A673 (cell line): ENCODE measurements around the gene ACSL1. TPM values are rescaled to one million over a fixed set of nuclear protein-coding genes. Genes with fewer than 3 reads are reported as not detected.

ENCODE experiments used
- BruUV-seq: library from RNA; stranded (reverse); fragments of 400-500 nt; replicated peaks from 2 replicates; lab custom pipeline; 2021; lab: Mats Ljungman, UMichigan
- CTCF ChIA-PET: fragments of 300-600 bp; sonication (Branson Sonifier 250); formaldehyde crosslinking; loops from one replicate; lab custom pipeline; 2022; ENCODE audit warnings: antibody characterized with exemption; lab: Charles Lee
- POLR2A ChIA-PET: fragments of 300-600 bp; sonication (Branson Sonifier 250); formaldehyde crosslinking; loops from one replicate; lab custom pipeline; 2022; ENCODE audit warnings: antibody characterized with exemption; ENCODE audit not compliant: low non-redundant PET; lab: Charles Lee
- DNase-seq: peaks from one replicate; pipeline ENCODE4 v3.0.0-alpha.2; 2015; ENCODE audit warnings: low spot score
- H3K27ac ChIP-seq: fragments of 200-600 bp; sonication (generic); 2 replicates; pipeline ENCODE4 v1.5.1; 2016; ENCODE audit warnings: mixed run types, low read depth, mild to moderate bottlenecking, mixed read lengths, antibody characterized with exemption, low read length; ENCODE audit not compliant: poor library complexity, severe bottlenecking
- H3K27me3 ChIP-seq: fragments of 200-600 bp; sonication (generic); replicated peaks from 2 replicates; pipeline ENCODE4 v1.6.1; 2017; ENCODE audit warnings: mixed run types, low read depth, mild to moderate bottlenecking, mixed read lengths, antibody characterized with exemption, low read length; ENCODE audit not compliant: insufficient read depth, poor library complexity
- H3K36me3 ChIP-seq: fragments of 200-600 bp; sonication (generic); 2 replicates; pipeline ENCODE4 v1.6.1; 2016; ENCODE audit warnings: mixed run types, mild to moderate bottlenecking, mixed read lengths, antibody characterized with exemption, low read length; ENCODE audit not compliant: insufficient read depth, poor library complexity, severe bottlenecking
- H3K4me1 ChIP-seq: fragments of 200-600 bp; sonication (generic); 2 replicates; pipeline ENCODE4 v1.6.1; 2017; ENCODE audit warnings: mixed run types, mild to moderate bottlenecking, mixed read lengths, antibody characterized with exemption, low read length; ENCODE audit not compliant: insufficient read depth, poor library complexity, severe bottlenecking
- H3K4me3 ChIP-seq: fragments of 200-600 bp; sonication (generic); 2 replicates; pipeline ENCODE4 v1.5.1; 2016; ENCODE audit warnings: low read depth, mixed run types, mild to moderate bottlenecking, mixed read lengths, low read length; ENCODE audit not compliant: poor library complexity, severe bottlenecking
- H3K9me3 ChIP-seq: fragments of 200-600 bp; sonication (generic); 2 replicates; pipeline ENCODE4 v1.6.1; 2016; ENCODE audit warnings: mixed run types, low read depth, mild to moderate bottlenecking, mixed read lengths, antibody characterized with exemption, low read length; ENCODE audit not compliant: poor library complexity, severe bottlenecking
- EZH2 ChIP-seq: fragments of 200-600 bp; sonication (generic); IDR thresholded peaks from 2 replicates; pipeline ENCODE4 v1.6.1; 2017; ENCODE audit warnings: borderline replicate concordance, low read depth, mild to moderate bottlenecking, mixed read lengths, antibody characterized with exemption, low read length; ENCODE audit not compliant: poor library complexity, severe bottlenecking
- intact Hi-C: fragments of 100-400 bp; cut with micrococcal nuclease; formaldehyde crosslinking; loops from one replicate; pipeline ENCODE4 v1.10.0; 2022; ENCODE audit not compliant: unreplicated experiment
- total RNA-seq: library from RNA; stranded (reverse); gene quantifications from 2 replicates; pipeline ENCODE4 v1.2.3, GENCODE V29; 2021
- TF ChIP-seq, protein P1 (sequence below): fragments of 300-800, 200-600 bp; sonication (generic); conservative IDR thresholded peaks from 2 replicates; pipeline ENCODE4 v1.5.1; 2017; ENCODE audit warnings: low read depth, mild to moderate bottlenecking, antibody characterized with exemption, low read length, moderate library complexity, mixed read lengths

Gene ACSL1
- total RNA-seq, 1 experiment from 2014 or later: 5.2 TPM

DNA sequence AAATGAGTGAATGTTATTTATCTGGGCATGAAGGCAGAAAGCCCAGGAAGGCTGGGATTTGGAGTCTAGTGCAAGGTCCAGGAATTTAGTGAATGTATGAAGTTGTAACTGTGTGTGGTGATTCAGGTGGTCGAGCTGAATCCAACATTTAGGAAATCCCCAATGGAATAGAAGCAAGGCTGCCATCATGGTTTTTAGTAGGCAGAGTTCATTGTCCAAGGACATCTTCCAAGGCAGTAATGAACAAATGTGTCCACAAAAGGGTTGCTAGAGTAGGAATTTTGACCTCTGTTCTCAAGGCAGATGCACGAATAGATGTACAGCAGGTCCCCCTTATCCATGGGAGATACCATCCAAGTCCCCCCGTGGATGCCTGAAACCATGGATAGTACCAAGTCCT is 42.9 kb upstream of the ACSL1 start:
- no peaks in the 10 kb centered on the region for H3K9me3 ChIP-seq
- H3K27me3 ChIP-seq: no peaks in the 10 kb centered on the region
- ChIA-PET POLR2A (no interaction called here), CTCF (no interaction called here)
- H3K36me3 ChIP-seq: no peaks in the 10 kb centered on the region
- no peak for DNase-seq
- BruUV-seq: no TSS peak
- H3K27ac ChIP-seq: no peak overlapping the region
- TF ChIP-seq, protein P1, sequence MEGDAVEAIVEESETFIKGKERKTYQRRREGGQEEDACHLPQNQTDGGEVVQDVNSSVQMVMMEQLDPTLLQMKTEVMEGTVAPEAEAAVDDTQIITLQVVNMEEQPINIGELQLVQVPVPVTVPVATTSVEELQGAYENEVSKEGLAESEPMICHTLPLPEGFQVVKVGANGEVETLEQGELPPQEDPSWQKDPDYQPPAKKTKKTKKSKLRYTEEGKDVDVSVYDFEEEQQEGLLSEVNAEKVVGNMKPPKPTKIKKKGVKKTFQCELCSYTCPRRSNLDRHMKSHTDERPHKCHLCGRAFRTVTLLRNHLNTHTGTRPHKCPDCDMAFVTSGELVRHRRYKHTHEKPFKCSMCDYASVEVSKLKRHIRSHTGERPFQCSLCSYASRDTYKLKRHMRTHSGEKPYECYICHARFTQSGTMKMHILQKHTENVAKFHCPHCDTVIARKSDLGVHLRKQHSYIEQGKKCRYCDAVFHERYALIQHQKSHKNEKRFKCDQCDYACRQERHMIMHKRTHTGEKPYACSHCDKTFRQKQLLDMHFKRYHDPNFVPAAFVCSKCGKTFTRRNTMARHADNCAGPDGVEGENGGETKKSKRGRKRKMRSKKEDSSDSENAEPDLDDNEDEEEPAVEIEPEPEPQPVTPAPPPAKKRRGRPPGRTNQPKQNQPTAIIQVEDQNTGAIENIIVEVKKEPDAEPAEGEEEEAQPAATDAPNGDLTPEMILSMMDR: no peak
- TF ChIP-seq EZH2: no peak
- no peaks in the 10 kb centered on the region for H3K4me1 ChIP-seq
- H3K4me3 ChIP-seq: no peak overlapping the region
- intact Hi-C loops: no loop called here

DNA sequence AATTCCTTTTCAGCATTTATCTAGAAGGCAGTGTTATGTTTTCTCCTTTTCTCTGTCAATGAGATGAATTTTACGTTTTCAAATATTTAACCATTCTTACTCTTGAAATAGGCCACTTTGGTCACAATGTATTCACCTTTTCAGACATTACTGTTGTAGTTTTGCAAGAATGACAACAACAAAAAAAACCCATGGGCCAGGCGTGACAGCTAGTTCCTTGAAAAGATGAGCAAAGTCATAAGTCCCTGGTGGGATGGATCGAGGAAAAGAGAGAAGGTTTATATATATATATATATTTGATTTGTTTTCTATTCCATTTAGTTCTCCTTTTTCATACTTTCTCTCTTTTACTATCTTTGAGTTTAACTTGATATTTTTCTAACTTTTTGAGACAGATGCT is 38.1 kb upstream of the ACSL1 start:
- Histone ChIP-seq H3K36me3 (no peaks in the 10 kb centered on the region), H3K9me3 (no peaks in the 10 kb centered on the region), H3K4me1 (no peaks in the 10 kb centered on the region), H3K27me3 (no peaks in the 10 kb centered on the region), H3K27ac (no peak overlapping the region), H3K4me3 (no peak overlapping the region)
- no TSS peak for BruUV-seq
- TF ChIP-seq, protein P1: no peak
- TF ChIP-seq EZH2: no peak
- ChIA-PET POLR2A (no interaction called here), CTCF (no interaction called here)
- no peak for DNase-seq
- intact Hi-C loops: no loop called here

DNA sequence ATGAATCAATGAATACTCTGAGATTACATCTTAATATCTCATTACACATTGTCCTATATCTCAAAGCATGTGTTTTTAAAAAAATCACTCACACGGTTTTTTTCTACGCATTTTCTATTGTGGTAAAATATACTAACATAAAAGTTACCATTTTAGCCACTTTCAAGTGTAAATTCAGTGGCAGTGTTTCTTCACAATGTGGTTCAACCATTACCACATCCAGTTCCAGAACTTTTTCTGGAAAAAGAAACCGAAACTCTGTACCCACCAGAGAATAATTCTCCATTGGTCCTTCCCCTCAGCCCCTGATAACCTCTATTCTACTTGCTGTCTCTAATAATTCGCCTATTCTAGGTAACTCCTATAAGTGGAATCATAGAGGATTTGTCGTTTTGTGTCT is 35.3 kb upstream of the ACSL1 start:
- intact Hi-C loops: no loop called here
- no peak overlapping the region for H3K4me3 ChIP-seq
- BruUV-seq: no TSS peak
- DNase-seq: no peak
- no peaks in the 10 kb centered on the region for H3K9me3 ChIP-seq
- TF ChIP-seq, protein P1: no peak
- H3K4me1 ChIP-seq: no peaks in the 10 kb centered on the region
- H3K27ac ChIP-seq: no peak overlapping the region
- POLR2A ChIA-PET: no interaction called here
- CTCF ChIA-PET: no interaction called here
- H3K36me3 ChIP-seq: no peaks in the 10 kb centered on the region
- H3K27me3 ChIP-seq: no peaks in the 10 kb centered on the region
